CD4-positive, alpha-beta T cell (primary cell): Measurements from ENCODE around the gene ADGRE1. TPM values are rescaled to one million over a fixed set of nuclear protein-coding genes. Genes with fewer than 3 reads are reported as not detected.

ENCODE experiments used
- ATAC-seq: fragments of 200-7000 bp; cut with Tn5 transposase; one replicate; pipeline ENCODE4 v1.10.0; 2022; ENCODE audit warnings: mild to moderate bottlenecking; ENCODE audit not compliant: poor library complexity
- CTCF ChIA-PET: fragments of 350-600 bp; sonication (Branson Sonifier 250); formaldehyde crosslinking; loops from one replicate; lab custom pipeline; 2021; ENCODE audit warnings: antibody characterized with exemption, inconsistent platforms; lab: Charles Lee
- POLR2A ChIA-PET: fragments of 350-600 bp; sonication (Branson Sonifier 250); formaldehyde crosslinking; loops from one replicate; lab custom pipeline; 2021; ENCODE audit warnings: antibody characterized with exemption, inconsistent platforms; lab: Charles Lee
- DNase-seq, 14 experiments: peaks; one replicate each; pipeline ENCODE4 v3.0.0-alpha.2; 2013 to 2020; ENCODE audit warnings: mixed read lengths in 2 of 14
- H3K27ac ChIP-seq, 2 donors: one replicate each; pipeline versions ENCODE4 v1.5.1 to v1.7.0; 2013; ENCODE audit warnings: low read length in 2 of 2, low read depth in 1 of 2, mild to moderate bottlenecking in 1 of 2
- H3K27me3 ChIP-seq, 2 experiments: 1 replicate in 1 of 2; 2 replicates in 1 of 2; pipeline versions ENCODE4 v1.6.1 to v1.7.0; 2013; ENCODE audit warnings: low read length in 2 of 2, control low read depth in 1 of 2, mild to moderate bottlenecking in 1 of 2, moderate library complexity in 1 of 2; ENCODE audit not compliant: insufficient read depth in 2 of 2, control insufficient read depth in 1 of 2
- H3K36me3 ChIP-seq: one replicate; pipeline ENCODE4 v1.6.1; 2013; ENCODE audit warnings: low read length, control low read depth; ENCODE audit not compliant: insufficient read depth
- H3K4me1 ChIP-seq: one replicate; pipeline ENCODE4 v1.6.1; 2013; ENCODE audit warnings: low read length, control low read depth; ENCODE audit not compliant: insufficient read depth
- H3K4me3 ChIP-seq: one replicate; pipeline ENCODE4 v1.5.1; 2013; ENCODE audit warnings: mild to moderate bottlenecking, low read length, moderate library complexity
- H3K9me3 ChIP-seq, 2 experiments: 1 replicate in 1 of 2; 2 replicates in 1 of 2; pipeline versions ENCODE4 v1.6.1 to v1.7.0; 2013; ENCODE audit warnings: low read length in 2 of 2, mild to moderate bottlenecking in 2 of 2, control low read depth in 1 of 2, moderate library complexity in 1 of 2; ENCODE audit not compliant: control insufficient read depth in 1 of 2, insufficient read depth in 1 of 2
- H3K27ac Mint-ChIP-seq: one replicate; pipeline ENCODE4 v1.8.0; 2020; ENCODE audit warnings: mixed read lengths
- H3K27me3 Mint-ChIP-seq: one replicate; pipeline ENCODE4 v1.8.0; 2021; ENCODE audit warnings: mixed read lengths
- H3K36me3 Mint-ChIP-seq: one replicate; pipeline ENCODE4 v1.8.0; 2021; ENCODE audit warnings: low read depth, mixed read lengths
- H3K4me1 Mint-ChIP-seq: one replicate; pipeline ENCODE4 v1.8.0; 2021; ENCODE audit warnings: low read depth, mixed read lengths
- H3K4me3 Mint-ChIP-seq: one replicate; pipeline ENCODE4 v1.8.0; 2020; ENCODE audit warnings: mild to moderate bottlenecking, mixed read lengths
- H3K9me3 Mint-ChIP-seq: one replicate; pipeline ENCODE4 v1.8.0; 2020; ENCODE audit warnings: mixed read lengths
- CTCF ChIP-seq: fragments of 200-600 bp; IDR thresholded peaks from one replicate; pipeline ENCODE4 v1.8.0; 2022; ENCODE audit warnings: antibody characterized with exemption, mild to moderate bottlenecking
- intact Hi-C, 2 experiments: fragments of 100-400 bp; cut with DNase I in 1 of 2; cut with micrococcal nuclease in 1 of 2; formaldehyde crosslinking; loops; one replicate each; pipeline versions ENCODE4 v1.15.1 to v1.9.0; 2023 to 2025; cut with DNase I, micrococcal nuclease
- total RNA-seq, 174 experiments: library from RNA in 2 of 174; stranded (reverse) in 2 of 174; gene quantifications; one replicate each; pipeline ENCODE4 v1.2.3 and lab custom pipeline; 2021 to 2026

ADGRE1 gene
- total RNA-seq, 2 experiments from 2014 or later: 5.4 to 6.0 TPM

GRCh38 chr19:6890401-6890913 is 3.1 kb downstream of the ADGRE1 start:
- Histone ChIP-seq H3K4me1 (peaks cover 73% of the 10 kb centered on the region), H3K27ac (peak overlapping the region; percentile 26 to 64), H3K4me3 (peak overlapping the region; percentile 4), H3K36me3 (no peaks in the 10 kb centered on the region), H3K9me3 (peaks cover 5 to 9% of the 10 kb centered on the region in 2 experiments), H3K27me3 (no peaks in the 10 kb centered on the region)
- Mint-ChIP-seq H3K27ac (peak overlapping the region; percentile 84), H3K27me3 (no peaks in the 10 kb centered on the region), H3K4me3 (peak overlapping the region; percentile 79), H3K36me3 (peaks cover 48% of the 10 kb centered on the region), H3K9me3 (peaks cover 27% of the 10 kb centered on the region), H3K4me1 (peaks cover 88% of the 10 kb centered on the region)
- peak in 12 of 14 experiments; percentile 4 to 72 (median 22) for DNase-seq
- intact Hi-C loops: loop anchor here in 1 of 2 experiments (5.0 kb wide), 1 partner anchor 192 kb away; no protein-coding TSS in a partner anchor
- peak; percentile 58 for ATAC-seq
- POLR2A ChIA-PET: interaction anchor here (0.6 to 3.6 kb wide), 27 partner anchors 8 to 498 kb away, joined by 3 to 38 read pairs (median 4); partner anchors contain the start of genes ARHGEF18, GPR108, GTF2F1 and SH2D3A
- CTCF ChIA-PET: interaction anchor here (2.8 kb wide), 1 partner anchor 27 kb away, joined by 13 read pairs; no protein-coding TSS in a partner anchor
- no peak for TF ChIP-seq CTCF

GRCh38 chr19:6890938-6891337 is 3.6 kb downstream of the ADGRE1 start:
- H3K9me3 Mint-ChIP-seq: peaks cover 27% of the 10 kb centered on the region
- H3K27ac ChIP-seq: peak overlapping the region in 1 of 2 donors; percentile 64
- H3K4me3 Mint-ChIP-seq: peak overlapping the region; percentile 79
- TF ChIP-seq CTCF: no peak
- ChIA-PET CTCF (interaction anchor here (2.8 kb wide), 1 partner anchor 28 kb away, joined by 13 read pairs; no protein-coding TSS in a partner anchor), POLR2A (interaction anchor here (0.6 to 3.6 kb wide), 20 partner anchors 8 to 498 kb away, joined by 3 to 38 read pairs (median 5); partner anchors contain the start of genes ARHGEF18, GPR108, GTF2F1 and SH2D3A)
- H3K4me1 ChIP-seq: peaks cover 73% of the 10 kb centered on the region
- DNase-seq (peak in 11 of 14 experiments; percentile 13 to 68 (median 39)), ATAC-seq (peak; percentile 51)
- no peaks in the 10 kb centered on the region for H3K27me3 Mint-ChIP-seq
- H3K36me3 ChIP-seq: no peaks in the 10 kb centered on the region
- H3K4me3 ChIP-seq: no peak overlapping the region
- peaks cover 91% of the 10 kb centered on the region for H3K4me1 Mint-ChIP-seq
- peaks cover 5 to 11% of the 10 kb centered on the region in 2 experiments for H3K9me3 ChIP-seq
- intact Hi-C loops: loop anchor here in 1 of 2 experiments (1.0 to 5.0 kb wide), 2 partner anchors 27 to 191 kb away; no protein-coding TSS in a partner anchor
- peaks cover 53% of the 10 kb centered on the region for H3K36me3 Mint-ChIP-seq
- H3K27me3 ChIP-seq: no peaks in the 10 kb centered on the region
- H3K27ac Mint-ChIP-seq: peak overlapping the region; percentile 84

GRCh38 chr19:6891761-6892385 is 4.5 kb downstream of the ADGRE1 start:
- H3K27ac Mint-ChIP-seq: peak overlapping the region; percentile 84
- DNase-seq: peak in 4 of 14 experiments; percentile 14 to 70 (median 56)
- intact Hi-C loops: loop anchor here in 1 of 2 experiments (1.0 to 5.0 kb wide), 2 partner anchors 28 to 190 kb away; no protein-coding TSS in a partner anchor

More at GRCh38 chr19:6891761-6892385, 4.5 kb downstream of the ADGRE1 start:
- Mint-ChIP-seq H3K4me3 (peak overlapping the region; percentile 32), H3K4me1 (peaks cover 93% of the 10 kb centered on the region), H3K36me3 (peaks cover 62% of the 10 kb centered on the region), H3K9me3 (peaks cover 28% of the 10 kb centered on the region), H3K27me3 (no peaks in the 10 kb centered on the region)
- ChIA-PET CTCF (interaction anchor here (0.6 to 2.8 kb wide), 2 partner anchors 29 to 1794 kb away, joined by 5 to 13 read pairs; no protein-coding TSS in a partner anchor), POLR2A (interaction anchor here (1.0 to 3.6 kb wide), 9 partner anchors 9 to 499 kb away, joined by 3 to 38 read pairs (median 4); partner anchors contain the start of genes GPR108, GTF2F1 and ZNF557)
- peak overlapping the region; percentile 39 to 64 for H3K27ac ChIP-seq
- no peak for TF ChIP-seq CTCF
- H3K36me3 ChIP-seq: no peaks in the 10 kb centered on the region
- ATAC-seq: peak; percentile 59
- H3K9me3 ChIP-seq: peaks cover 5 to 16% of the 10 kb centered on the region in 2 experiments
- no peaks in the 10 kb centered on the region for H3K27me3 ChIP-seq
- H3K4me3 ChIP-seq: no peak overlapping the region
- peaks cover 67% of the 10 kb centered on the region for H3K4me1 ChIP-seq
